Activated T-helper 1 cell treated with anti-CD3 and anti-CD28 coated beads, Interleukin-12 subunit alpha, Interleukin-12 subunit beta, Interleukin-2, Interleukin-4 antibody, amounts not matched to agents 30 ng/mL and 10 ng/mL and 1 ng/mL, durations not matched to agents 14 hours and 24 hours and 36 hours (primary cell): ENCODE data around the gene GPR142. TPM values are rescaled to one million over a fixed set of nuclear protein-coding genes. Genes with fewer than 3 reads are reported as not detected.
A peak's percentile ranks its signal among the peaks of the same experiment; 100 is the strongest.

Experiments used
- DNase-seq: peaks from one replicate; pipeline ENCODE4 v3.0.0; 2021; ENCODE audit warnings: low spot score
- H3K27ac Mint-ChIP-seq: one replicate; pipeline ENCODE4 v1.8.0; 2021; ENCODE audit warnings: mild to moderate bottlenecking, mixed read lengths
- H3K27me3 Mint-ChIP-seq: one replicate; pipeline ENCODE4 v1.8.0; 2022; ENCODE audit warnings: mild to moderate bottlenecking, moderate library complexity, mixed read lengths; ENCODE audit not compliant: insufficient read depth
- H3K36me3 Mint-ChIP-seq: one replicate; pipeline ENCODE4 v1.8.0; 2021; ENCODE audit warnings: low read depth, mixed read lengths
- H3K4me1 Mint-ChIP-seq: one replicate; pipeline ENCODE4 v1.8.0; 2021; ENCODE audit warnings: low read depth, mixed read lengths
- H3K4me3 Mint-ChIP-seq: one replicate; pipeline ENCODE4 v1.8.0; 2021; ENCODE audit warnings: mild to moderate bottlenecking, moderate library complexity, mixed read lengths
- H3K9me3 Mint-ChIP-seq: one replicate; pipeline ENCODE4 v1.8.0; 2021; ENCODE audit warnings: mixed read lengths
- intact Hi-C: fragments of 100-400 bp; cut with micrococcal nuclease; formaldehyde crosslinking; loops from one replicate; pipeline ENCODE4 v1.15.1; 2024
- total RNA-seq: library from RNA; stranded (reverse); gene quantifications from 2 replicates; pipeline ENCODE4 v1.2.3, GENCODE V29; 2022

GPR142 gene
- total RNA-seq, 1 donor from 2014 or later, result not detected

DNA sequence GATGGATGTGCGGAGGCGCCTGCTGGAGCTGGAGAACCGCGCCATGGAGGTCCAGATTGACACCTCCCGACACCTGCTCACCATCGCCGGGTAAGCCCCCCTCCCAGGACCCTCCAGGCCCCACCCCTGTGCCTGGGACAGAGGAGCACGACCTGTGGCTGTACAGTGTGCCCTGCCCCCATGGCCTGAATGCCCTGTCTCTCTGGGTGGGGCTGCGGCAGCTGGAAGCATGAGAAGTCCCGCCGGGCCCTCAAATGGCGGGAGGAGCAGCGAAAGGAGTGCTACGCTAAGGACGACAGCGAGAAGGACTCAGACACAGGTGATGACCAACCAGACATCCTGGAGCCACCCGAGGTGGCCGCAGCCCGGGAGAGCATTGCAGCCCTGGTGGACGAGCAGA is 16.8 kb upstream of the GPR142 start:
- Mint-ChIP-seq H3K9me3 (no peaks in the 10 kb centered on the region), H3K4me1 (no peaks in the 10 kb centered on the region), H3K36me3 (no peaks in the 10 kb centered on the region), H3K4me3 (no peak overlapping the region), H3K27me3 (peaks cover 31% of the 10 kb centered on the region), H3K27ac (no peak overlapping the region)
- intact Hi-C loops, result no loop called here
- DNase-seq, result no peak

DNA sequence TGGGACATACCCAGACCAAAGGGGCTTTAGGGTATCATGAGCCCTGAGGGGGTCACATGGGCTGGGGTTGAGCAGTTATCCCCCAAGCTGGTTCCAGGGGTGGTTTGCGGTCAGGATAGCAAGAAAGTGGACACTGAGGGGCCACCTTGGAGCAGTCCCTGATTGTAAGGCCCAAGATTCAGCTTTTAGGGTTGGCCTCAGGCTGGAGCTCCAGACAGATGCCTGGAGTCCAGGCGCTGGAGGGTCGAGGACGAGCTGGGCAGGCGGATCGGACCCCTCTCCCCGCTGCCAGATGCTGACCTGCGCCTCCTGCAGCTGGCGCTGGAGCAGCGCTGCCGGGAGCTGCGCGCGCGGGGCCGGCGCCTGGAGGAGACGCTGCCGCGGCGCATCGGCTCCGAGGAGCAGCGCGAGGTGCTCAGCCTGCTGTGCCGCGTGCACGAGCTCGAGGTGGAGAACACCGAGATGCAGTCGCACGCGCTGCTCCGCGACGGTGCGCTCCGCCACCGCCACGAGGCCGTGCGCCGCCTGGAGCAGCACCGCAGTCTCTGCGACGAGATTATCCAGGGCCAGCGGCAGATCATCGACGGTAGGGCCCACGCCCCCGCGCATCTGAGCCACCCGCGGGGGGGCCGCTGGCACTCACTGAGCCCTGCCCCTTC is 15.6 kb upstream of the GPR142 start:
- Mint-ChIP-seq H3K4me1 (no peaks in the 10 kb centered on the region), H3K9me3 (no peaks in the 10 kb centered on the region), H3K27ac (no peak overlapping the region), H3K27me3 (peaks cover 35% of the 10 kb centered on the region), H3K4me3 (no peak overlapping the region), H3K36me3 (no peaks in the 10 kb centered on the region)
- no peak for DNase-seq
- intact Hi-C loops, result no loop called here

DNA sequence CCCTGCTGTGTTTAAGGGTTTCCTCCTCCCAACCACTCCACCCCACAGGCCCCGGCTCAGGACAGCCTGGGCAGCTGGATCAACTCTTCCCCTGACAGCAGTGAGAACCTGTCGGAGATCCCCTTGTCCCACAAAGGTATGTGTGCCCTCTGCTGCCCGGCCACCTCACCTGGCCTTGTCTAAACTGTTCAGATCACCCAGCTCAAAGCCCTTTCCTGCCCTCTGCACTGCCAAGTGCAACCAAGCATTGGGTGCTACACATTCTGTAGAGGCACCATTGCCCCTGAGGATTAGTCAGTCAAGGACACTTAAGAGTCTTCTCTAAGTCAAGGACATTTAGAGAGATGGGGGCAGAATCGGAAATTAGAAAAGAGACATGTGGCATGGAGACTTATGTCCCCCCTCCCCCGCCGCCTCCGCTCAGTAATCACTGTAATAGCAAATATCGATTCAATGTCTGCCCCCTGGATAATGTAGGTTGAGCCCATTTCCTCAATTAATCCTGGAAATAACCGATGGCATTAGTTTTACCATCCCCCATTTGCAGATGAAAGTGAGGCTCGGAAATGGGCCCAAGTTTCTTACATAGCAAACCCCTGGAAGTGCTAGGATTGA is 13.8 kb upstream of the GPR142 start:
- Mint-ChIP-seq H3K9me3 (no peaks in the 10 kb centered on the region), H3K36me3 (no peaks in the 10 kb centered on the region), H3K4me3 (no peak overlapping the region), H3K27me3 (peaks cover 41% of the 10 kb centered on the region), H3K4me1 (peaks cover 4% of the 10 kb centered on the region), H3K27ac (no peak overlapping the region)
- DNase-seq, result no peak
- intact Hi-C loops, result loop anchor here (1.0 to 2.0 kb wide), 2 partner anchors 52 to 141 kb away; partner anchors contain the start of gene TTYH2

DNA sequence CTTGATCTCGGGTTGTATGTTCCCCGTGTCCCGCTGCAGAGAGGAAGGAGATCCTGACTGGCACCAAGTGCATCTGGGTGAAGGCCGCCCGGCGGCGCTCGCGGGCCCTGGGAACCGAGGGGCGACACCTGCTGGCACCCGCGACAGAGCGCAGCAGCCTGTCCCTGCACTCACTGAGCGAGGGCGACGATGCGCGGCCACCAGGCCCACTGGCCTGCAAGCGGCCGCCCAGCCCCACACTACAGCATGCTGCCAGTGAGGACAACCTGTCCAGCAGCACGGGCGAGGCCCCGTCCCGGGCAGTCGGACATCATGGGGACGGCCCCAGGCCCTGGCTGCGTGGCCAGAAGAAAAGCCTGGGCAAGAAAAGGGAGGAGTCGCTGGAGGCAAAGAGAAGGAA is 13.2 kb upstream of the GPR142 start:
- peak; percentile 39 for DNase-seq
- Mint-ChIP-seq H3K9me3 (no peaks in the 10 kb centered on the region), H3K36me3 (no peaks in the 10 kb centered on the region), H3K4me1 (peaks cover 4% of the 10 kb centered on the region), H3K27me3 (peaks cover 45% of the 10 kb centered on the region), H3K27ac (no peak overlapping the region), H3K4me3 (no peak overlapping the region)
- intact Hi-C loops, result loop anchor here (1.0 to 2.0 kb wide), 2 partner anchors 53 to 141 kb away; partner anchors contain the start of gene TTYH2

DNA sequence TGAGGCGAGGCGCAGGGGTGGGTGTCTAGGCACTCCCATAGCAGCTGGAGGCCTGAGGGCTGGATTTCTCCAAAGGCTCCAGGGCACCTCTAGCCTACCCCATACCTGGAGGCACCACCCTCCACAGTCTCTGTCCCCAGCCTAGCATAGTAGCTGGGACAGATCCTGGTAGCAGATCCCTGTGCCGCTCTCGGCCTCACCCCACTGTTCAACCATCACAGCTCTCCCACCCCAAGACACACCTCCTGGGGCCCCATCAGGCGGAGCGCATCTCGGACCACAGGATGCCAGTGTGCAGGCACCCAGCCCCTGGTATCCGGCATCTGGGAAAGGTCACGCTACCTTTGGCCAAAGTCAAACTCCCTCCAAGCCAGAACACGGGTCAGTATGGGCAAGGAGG is 12.7 kb upstream of the GPR142 start:
- H3K27ac Mint-ChIP-seq, result no peak overlapping the region
- peaks cover 47% of the 10 kb centered on the region for H3K27me3 Mint-ChIP-seq
- H3K4me1 Mint-ChIP-seq, result peaks cover 4% of the 10 kb centered on the region
- no peak for DNase-seq
- H3K9me3 Mint-ChIP-seq, result no peaks in the 10 kb centered on the region
- intact Hi-C loops, result loop anchor here (1.0 to 2.0 kb wide), 2 partner anchors 53 to 142 kb away; partner anchors contain the start of gene TTYH2
- H3K4me3 Mint-ChIP-seq, result no peak overlapping the region
- H3K36me3 Mint-ChIP-seq, result no peaks in the 10 kb centered on the region

DNA sequence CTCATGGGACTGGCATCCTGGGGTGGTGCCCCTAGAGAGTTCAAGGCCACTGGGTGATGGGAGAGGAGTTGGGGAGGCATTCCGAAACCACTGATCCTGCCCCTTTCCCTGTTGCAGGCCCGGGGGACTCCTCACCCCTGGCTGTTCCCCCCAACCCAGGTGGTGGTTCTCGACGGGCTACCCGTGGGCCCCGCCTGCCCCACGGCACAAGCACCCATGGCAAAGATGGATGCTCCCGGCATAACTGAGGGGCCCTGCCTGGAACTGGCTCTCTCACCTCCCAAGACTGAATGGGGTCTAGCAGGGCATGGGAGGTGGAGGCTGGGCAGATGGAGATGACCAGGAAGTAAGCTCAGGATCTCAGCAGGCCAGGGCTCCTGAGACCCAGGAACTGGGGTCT is 12.2 kb upstream of the GPR142 start:
- no peaks in the 10 kb centered on the region for H3K9me3 Mint-ChIP-seq
- no peak overlapping the region for H3K4me3 Mint-ChIP-seq
- intact Hi-C loops, result loop anchor here (2.0 kb wide), 1 partner anchor 142 kb away; the partner anchor contains the start of gene TTYH2
- no peak overlapping the region for H3K27ac Mint-ChIP-seq
- DNase-seq, result no peak
- peaks cover 4% of the 10 kb centered on the region for H3K4me1 Mint-ChIP-seq
- H3K27me3 Mint-ChIP-seq, result peaks cover 46% of the 10 kb centered on the region
- no peaks in the 10 kb centered on the region for H3K36me3 Mint-ChIP-seq

DNA sequence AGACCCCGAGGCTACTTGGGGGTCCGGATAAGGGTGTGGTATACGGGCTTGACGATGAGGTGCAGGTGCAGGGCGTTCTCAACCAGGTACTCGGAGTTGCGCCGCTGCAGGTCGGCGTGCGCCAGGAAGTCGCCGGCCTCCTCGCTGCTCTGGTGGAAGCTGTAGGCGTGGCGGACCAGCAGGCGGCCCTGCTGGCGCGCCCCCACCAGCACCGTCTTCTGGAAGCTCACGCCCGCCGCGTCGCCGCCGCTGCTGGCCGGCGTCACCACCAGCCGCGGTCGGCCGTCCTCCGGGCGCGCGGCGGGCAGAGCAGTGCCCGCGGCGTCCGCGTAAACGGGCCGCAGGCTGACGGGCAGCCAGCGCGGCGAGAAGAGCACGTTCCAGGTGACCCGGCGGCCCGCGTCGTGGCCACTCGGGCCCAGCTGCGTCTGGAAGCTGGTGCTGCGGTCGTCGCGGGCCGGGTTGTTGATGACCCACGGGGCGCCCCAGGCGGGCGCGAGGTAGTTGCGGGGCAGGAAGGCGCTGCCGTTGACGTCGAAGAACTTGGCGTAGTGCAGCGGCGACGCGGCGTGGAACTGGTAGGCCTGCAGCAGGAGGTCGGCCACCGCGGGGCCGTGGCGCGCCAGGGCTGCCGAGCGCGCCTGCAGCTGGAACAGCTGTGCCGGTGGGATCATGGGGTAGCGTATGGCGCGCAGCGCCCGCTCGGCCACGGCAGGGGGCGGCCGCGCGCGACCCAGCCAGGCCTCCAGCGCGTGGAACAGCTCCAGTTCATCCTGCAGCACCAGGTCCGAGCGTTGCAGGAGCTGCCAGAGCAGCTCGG is 10.4 kb upstream of the GPR142 start:
- H3K27me3 Mint-ChIP-seq, result peaks cover 39% of the 10 kb centered on the region
- DNase-seq, result no peak
- H3K36me3 Mint-ChIP-seq, result no peaks in the 10 kb centered on the region
- intact Hi-C loops, result no loop called here
- H3K9me3 Mint-ChIP-seq, result no peaks in the 10 kb centered on the region
- H3K4me3 Mint-ChIP-seq, result no peak overlapping the region
- no peak overlapping the region for H3K27ac Mint-ChIP-seq
- H3K4me1 Mint-ChIP-seq, result peaks cover 4% of the 10 kb centered on the region

DNA sequence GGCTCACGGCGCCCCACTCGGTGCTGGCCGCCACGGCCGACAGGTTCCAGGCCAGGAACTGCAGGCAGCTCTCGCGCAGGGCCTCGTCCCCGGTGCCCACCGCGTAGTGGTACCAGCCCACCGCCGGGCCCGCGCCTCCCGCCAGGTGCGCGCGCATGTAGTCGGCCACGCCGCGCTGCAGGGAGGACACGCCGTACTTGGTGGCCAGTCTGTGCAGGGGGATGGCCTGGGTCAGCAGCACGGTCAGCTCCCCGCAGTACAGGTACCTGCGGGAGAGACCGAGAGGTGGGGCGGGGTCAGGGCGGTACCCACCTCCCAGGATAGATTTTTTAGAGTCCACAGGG is 9.9 kb upstream of the GPR142 start:
- Mint-ChIP-seq H3K4me1 (peaks cover 4% of the 10 kb centered on the region), H3K27ac (no peak overlapping the region), H3K27me3 (peaks cover 40% of the 10 kb centered on the region), H3K4me3 (no peak overlapping the region), H3K9me3 (no peaks in the 10 kb centered on the region), H3K36me3 (no peaks in the 10 kb centered on the region)
- intact Hi-C loops, result no loop called here
- no peak for DNase-seq

DNA sequence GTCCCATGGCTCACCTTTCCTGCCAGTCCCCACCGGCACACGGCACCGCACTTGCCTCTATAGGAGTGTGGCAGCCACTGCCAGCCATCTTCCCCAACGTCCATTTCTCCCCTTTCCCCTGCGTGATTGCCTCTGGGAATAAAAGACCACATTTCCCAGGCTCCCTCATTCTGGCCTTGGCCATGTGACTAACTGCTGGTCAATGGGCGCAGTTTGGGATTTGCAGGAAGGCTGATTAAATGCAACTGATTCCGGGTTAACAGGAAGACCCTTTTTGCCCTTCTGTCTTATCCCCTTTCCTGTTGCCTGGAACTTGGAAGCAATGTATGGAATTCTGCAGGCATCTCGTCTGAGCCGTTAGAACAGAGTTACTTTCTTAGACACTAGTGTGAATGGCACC is 8.6 kb upstream of the GPR142 start:
- no peak overlapping the region for H3K4me3 Mint-ChIP-seq
- intact Hi-C loops, result no loop called here
- peaks cover 4% of the 10 kb centered on the region for H3K4me1 Mint-ChIP-seq
- H3K9me3 Mint-ChIP-seq, result no peaks in the 10 kb centered on the region
- DNase-seq, result no peak
- no peaks in the 10 kb centered on the region for H3K36me3 Mint-ChIP-seq
- H3K27me3 Mint-ChIP-seq, result peaks cover 32% of the 10 kb centered on the region
- H3K27ac Mint-ChIP-seq, result no peak overlapping the region

DNA sequence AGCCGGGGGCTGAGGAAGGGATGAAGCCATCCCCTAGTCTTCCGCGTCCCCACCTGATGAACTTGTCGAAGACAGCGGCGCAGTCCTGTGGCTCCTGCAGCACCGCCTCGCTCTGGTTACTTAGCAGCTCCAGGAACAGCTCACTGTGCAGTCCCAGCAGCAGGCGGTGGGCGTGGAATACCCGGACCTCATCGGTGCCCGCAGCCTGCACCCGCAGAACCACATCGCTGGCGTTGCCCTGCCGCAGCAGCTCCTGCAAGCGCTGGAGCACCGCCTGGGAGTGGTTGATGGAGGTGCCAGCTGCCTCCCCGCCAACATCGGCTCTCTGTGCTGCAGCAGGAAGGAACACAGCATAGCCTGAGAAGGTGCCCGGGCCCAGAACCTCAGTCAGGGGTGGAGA is 7.4 kb upstream of the GPR142 start:
- no peak for DNase-seq
- no peak overlapping the region for H3K27ac Mint-ChIP-seq
- H3K9me3 Mint-ChIP-seq, result no peaks in the 10 kb centered on the region
- intact Hi-C loops, result no loop called here
- H3K36me3 Mint-ChIP-seq, result no peaks in the 10 kb centered on the region
- H3K27me3 Mint-ChIP-seq, result peaks cover 23% of the 10 kb centered on the region
- H3K4me1 Mint-ChIP-seq, result peaks cover 4% of the 10 kb centered on the region
- no peak overlapping the region for H3K4me3 Mint-ChIP-seq

DNA sequence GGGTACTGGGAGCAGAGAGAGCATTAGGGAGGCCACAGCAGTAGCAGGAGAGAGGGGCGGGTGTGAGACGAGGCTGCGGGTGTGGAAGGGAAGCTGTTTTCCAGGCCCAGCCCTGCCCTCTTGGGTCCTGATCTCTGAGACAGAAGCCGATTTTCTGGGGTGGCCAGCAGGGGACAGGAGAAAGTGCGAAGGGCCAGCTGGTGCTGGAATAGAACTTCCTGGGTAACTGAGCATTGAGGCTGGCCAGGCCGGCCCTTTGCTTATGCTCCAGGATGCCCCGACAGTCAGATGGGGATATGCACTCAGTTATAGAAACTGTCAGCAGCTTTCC is 6.4 kb upstream of the GPR142 start:
- H3K4me1 Mint-ChIP-seq, result peaks cover 4% of the 10 kb centered on the region
- H3K36me3 Mint-ChIP-seq, result no peaks in the 10 kb centered on the region
- H3K4me3 Mint-ChIP-seq, result no peak overlapping the region
- intact Hi-C loops, result loop anchor here (1.0 kb wide), 1 partner anchor 151 kb away; no protein-coding TSS in a partner anchor
- peaks cover 20% of the 10 kb centered on the region for H3K27me3 Mint-ChIP-seq
- no peak overlapping the region for H3K27ac Mint-ChIP-seq
- no peaks in the 10 kb centered on the region for H3K9me3 Mint-ChIP-seq
- no peak for DNase-seq

DNA sequence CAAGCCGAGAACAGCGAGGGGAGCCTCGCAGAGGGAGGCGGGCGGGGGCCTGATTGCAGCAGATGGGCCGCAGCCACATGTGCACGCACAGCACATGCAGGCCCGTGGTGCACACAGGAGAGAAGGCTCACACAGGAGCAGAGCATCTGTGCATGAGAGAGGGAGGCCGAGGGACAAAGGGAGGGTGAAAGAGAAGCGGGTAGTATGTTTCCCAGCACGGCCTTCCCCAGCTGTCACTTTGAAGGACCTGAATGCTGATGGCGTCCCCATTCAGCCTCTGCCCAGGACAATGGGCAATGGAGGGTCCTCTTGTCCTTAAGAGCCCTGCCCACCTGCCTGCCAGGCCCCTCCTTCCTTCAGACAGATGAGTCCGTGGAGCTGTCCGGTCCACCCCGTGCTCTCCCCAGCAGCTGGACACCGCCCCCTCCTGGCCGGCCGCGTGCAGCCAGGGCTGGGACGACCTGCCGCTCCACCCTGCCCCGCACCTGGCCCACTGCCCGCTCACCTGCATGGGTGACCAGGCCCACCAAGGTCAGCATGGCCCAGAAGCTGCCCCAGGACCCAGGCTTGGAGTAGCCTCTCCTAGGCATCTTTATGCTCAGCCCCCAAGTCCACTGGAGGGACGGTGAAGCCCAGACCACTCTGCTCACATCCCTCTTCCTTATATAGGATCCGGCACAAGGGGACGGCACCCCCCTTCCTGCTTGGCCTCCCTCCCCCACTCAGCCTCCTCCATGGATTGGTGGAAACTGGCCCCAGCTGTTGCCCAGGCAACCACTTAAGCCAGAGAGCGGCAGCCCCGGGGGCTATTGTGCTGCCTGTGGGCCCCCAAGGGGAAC is 5.9 kb upstream of the GPR142 start, which contains the start of gene BTBD17:
Gene BTBD17 (minus strand): TSS at position 639 of the 839 bp plus-strand sequence. CDS start 49 bp downstream, at position 590.
- Mint-ChIP-seq H3K4me1 (peaks cover 4% of the 10 kb centered on the region), H3K9me3 (no peaks in the 10 kb centered on the region), H3K4me3 (no peak within 1 kb of the TSS), H3K27me3 (peaks cover 19% of the 10 kb centered on the region), H3K27ac (no peak within 1 kb of the TSS), H3K36me3 (no peaks in the 10 kb centered on the region)
- intact Hi-C loops, result loop anchor here (1.0 kb wide), 1 partner anchor 151 kb away; no protein-coding TSS in a partner anchor
- no peak for DNase-seq
